Nephron (organoid): ENCODE measurements around the gene ZNF649.

Source experiments
- H3K27ac Mint-ChIP-seq, 3 experiments: 2 replicates each; pipeline ENCODE4 v1.8.0; 2020; ENCODE audit warnings: mixed read lengths in 3 of 3, mild to moderate bottlenecking in 2 of 3, moderate library complexity in 1 of 3
- H3K27me3 Mint-ChIP-seq: 2 replicates; pipeline ENCODE4 v1.8.0; 2021; ENCODE audit warnings: low read depth, mild to moderate bottlenecking, moderate library complexity, mixed read lengths
- H3K36me3 Mint-ChIP-seq: 2 replicates; pipeline ENCODE4 v1.8.0; 2020; ENCODE audit warnings: low read depth, mixed read lengths
- H3K4me1 Mint-ChIP-seq: 2 replicates; pipeline ENCODE4 v1.8.0; 2020; ENCODE audit warnings: mixed read lengths
- H3K4me3 Mint-ChIP-seq, 3 experiments: 2 replicates each; pipeline ENCODE4 v1.8.0; 2020; ENCODE audit warnings: mild to moderate bottlenecking in 3 of 3, mixed read lengths in 3 of 3, moderate library complexity in 2 of 3
- H3K9me3 Mint-ChIP-seq: 2 replicates; pipeline ENCODE4 v1.8.0; 2020; ENCODE audit warnings: mixed read lengths
- CTCF ChIP-seq, 3 experiments: fragments of 200-600 bp; sonication (generic); IDR thresholded peaks; one replicate each; pipeline ENCODE4 v1.5.0; 2021; ENCODE audit warnings: antibody characterized with exemption in 3 of 3; ENCODE audit not compliant: unreplicated experiment in 3 of 3

ZNF649 gene

GRCh38 chr19:51931921-51932320 is 27.1 kb upstream of the ZNF649 start:
- Mint-ChIP-seq H3K9me3 (peaks cover 35% of the 10 kb centered on the region), H3K36me3 (peaks cover 89% of the 10 kb centered on the region), H3K4me3 (no peak overlapping the region), H3K27me3 (peaks cover 4% of the 10 kb centered on the region), H3K4me1 (peaks cover 9% of the 10 kb centered on the region), H3K27ac (no peak overlapping the region)
- no peak for TF ChIP-seq CTCF (IDR thresholded peaks at IDR 0.05; ENCODE audit: unreplicated experiment in 3 of 3)

DNA sequence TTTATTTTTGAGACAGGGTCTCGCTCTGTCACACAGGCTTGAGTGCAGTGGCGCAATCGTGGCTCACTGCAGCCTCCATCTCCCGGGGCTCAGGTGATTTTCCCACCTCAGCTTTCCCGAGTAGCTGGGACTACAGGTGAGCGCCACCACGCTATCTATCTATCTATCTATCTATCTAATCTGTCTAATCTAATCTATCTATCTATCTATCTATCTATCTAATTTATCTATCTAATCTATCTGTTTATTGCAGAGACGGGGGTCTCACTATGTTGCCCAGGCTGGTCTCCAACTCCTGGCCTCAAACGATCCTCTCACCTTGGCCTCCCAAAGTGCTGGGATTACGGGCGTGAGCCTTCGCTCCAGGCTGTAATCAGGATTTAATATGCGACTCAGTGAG is 23.0 kb upstream of the ZNF649 start:
- Mint-ChIP-seq H3K4me3 (peak overlapping the region; percentile 91 to 99 (median 97)), H3K4me1 (peaks cover 9% of the 10 kb centered on the region), H3K27me3 (peaks cover 4% of the 10 kb centered on the region), H3K9me3 (peaks cover 52% of the 10 kb centered on the region), H3K27ac (peak overlapping the region; percentile 96 to 99 (median 99)), H3K36me3 (peaks cover 55% of the 10 kb centered on the region)
- no peak for TF ChIP-seq CTCF (IDR thresholded peaks at IDR 0.05; ENCODE audit: unreplicated experiment in 3 of 3)

DNA sequence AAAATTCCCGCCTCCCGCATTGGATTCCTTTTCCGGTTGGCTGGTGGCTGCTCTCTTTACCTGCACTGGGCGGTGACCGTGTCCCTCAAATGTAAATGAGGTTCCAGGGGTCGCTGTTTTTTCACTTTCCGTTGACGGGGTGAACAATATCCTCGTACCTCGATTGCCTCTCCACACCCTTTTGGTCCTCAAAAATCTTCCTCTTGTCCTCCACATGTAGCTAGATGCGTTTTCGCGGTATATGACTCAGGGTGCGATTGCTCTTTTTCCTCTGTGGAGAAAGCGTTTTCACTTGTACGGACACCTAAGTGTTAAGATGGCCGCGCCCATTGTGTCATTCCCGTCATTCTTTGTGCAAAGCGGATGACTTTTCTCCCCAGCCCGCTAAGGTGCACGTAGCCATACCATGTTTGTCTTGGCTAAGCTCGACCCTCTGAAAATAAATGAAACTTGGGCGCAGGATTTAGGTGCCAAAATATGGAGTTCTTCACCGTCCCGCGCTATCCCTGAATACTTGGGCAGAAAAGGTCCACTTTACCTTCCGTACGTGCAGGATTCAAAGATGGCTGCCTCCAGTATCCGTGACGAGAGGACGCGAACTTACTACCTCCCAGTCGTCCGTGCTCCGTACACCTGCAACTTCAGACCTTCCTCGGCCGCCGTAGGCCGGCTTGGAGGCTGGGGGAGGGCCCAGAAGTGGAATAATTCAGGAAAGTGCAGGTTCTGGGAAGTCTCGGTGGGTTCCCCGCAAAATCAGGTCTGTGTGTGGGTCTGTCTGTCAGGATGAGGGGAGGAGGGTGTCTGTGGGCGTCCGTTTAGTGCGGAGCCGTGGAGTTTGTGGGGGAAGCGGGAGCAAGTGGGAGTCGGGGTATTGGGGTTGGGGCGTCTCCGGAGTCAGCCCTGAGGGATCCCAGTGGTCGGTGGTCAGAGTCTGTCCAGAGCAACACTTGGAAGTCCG is 22.2 kb upstream of the ZNF649 start, which contains the start of gene ZNF613:
Gene ZNF613 (plus strand): TSS at position 689 of the 958 bp plus-strand sequence. CDS start 8,749 bp downstream, outside the sequence.
- Mint-ChIP-seq H3K27me3 (peaks cover 4% of the 10 kb centered on the region), H3K27ac (peak within 1 kb of the TSS; percentile 96 to 99 (median 99)), H3K36me3 (peaks cover 48% of the 10 kb centered on the region), H3K4me3 (peak within 1 kb of the TSS; percentile 91 to 99 (median 97)), H3K4me1 (peaks cover 9% of the 10 kb centered on the region), H3K9me3 (peaks cover 57% of the 10 kb centered on the region)
- peak; percentile 23 to 46 (median 35) for TF ChIP-seq CTCF (IDR thresholded peaks at IDR 0.05; ENCODE audit: unreplicated experiment in 3 of 3)

DNA sequence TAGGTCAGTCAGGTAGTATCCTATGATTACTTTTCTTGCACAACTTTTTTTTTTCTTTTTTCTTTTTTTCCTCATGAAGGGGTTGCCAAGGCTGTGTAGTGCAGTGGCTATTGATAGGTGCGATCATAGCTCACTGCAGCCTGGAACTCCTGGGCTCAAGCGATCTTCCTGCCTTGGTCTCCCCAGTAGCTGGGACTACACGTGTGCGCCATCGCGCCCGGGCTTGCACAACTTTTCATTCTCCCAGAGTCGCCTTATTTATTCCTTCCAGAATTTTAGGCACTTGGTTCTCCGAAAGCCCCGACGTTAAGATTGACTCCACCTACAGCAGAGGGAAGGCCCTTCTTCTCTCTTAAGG is 21.6 kb upstream of the ZNF649 start:
- Mint-ChIP-seq H3K9me3 (peaks cover 58% of the 10 kb centered on the region), H3K27me3 (no peaks in the 10 kb centered on the region), H3K4me1 (peaks cover 9% of the 10 kb centered on the region), H3K4me3 (peak overlapping the region; percentile 91 to 99 (median 97)), H3K27ac (peak overlapping the region; percentile 96 to 99 (median 99)), H3K36me3 (peaks cover 42% of the 10 kb centered on the region)
- no peak for TF ChIP-seq CTCF (IDR thresholded peaks at IDR 0.05; ENCODE audit: unreplicated experiment in 3 of 3)

- no peak overlapping the region for H3K27ac Mint-ChIP-seq
- H3K9me3 Mint-ChIP-seq = peaks cover 68% of the 10 kb centered on the region
- peaks cover 7% of the 10 kb centered on the region for H3K36me3 Mint-ChIP-seq
- H3K4me1 Mint-ChIP-seq = no peaks in the 10 kb centered on the region
- TF ChIP-seq CTCF (IDR thresholded peaks at IDR 0.05; ENCODE audit: unreplicated experiment in 3 of 3) = no peak
- H3K4me3 Mint-ChIP-seq = no peak overlapping the region
- no peaks in the 10 kb centered on the region for H3K27me3 Mint-ChIP-seq
These were observed 17.1 kb upstream of the ZNF649 start for GRCh38 chr19:51921949-51922348.
